Stimulated activated CD8-positive, alpha-beta memory T cell treated with anti-CD3 and anti-CD28 coated beads, Interleukin-7, amount 100 ng/mL, for 24 hours (primary cell): Measurements from ENCODE around the gene DSCAML1.

Experiments
- DNase-seq: peaks from one replicate; pipeline ENCODE4 v3.0.0-alpha.2; 2020; ENCODE audit warnings: low read depth

The DSCAML1 gene

GRCh38 chr11:117545706-117546105 lies 251.3 kb downstream of the DSCAML1 start:
- no peak for DNase-seq

GRCh38 chr11:117544130-117544800 lies 252.8 kb downstream of the DSCAML1 start:
- DNase-seq = no peak

- DNase-seq = no peak
Measured at GRCh38 chr11:117541211-117541610, 255.8 kb downstream of the DSCAML1 start.

- no peak for DNase-seq
Measured at GRCh38 chr11:117538263-117539135, 258.5 kb downstream of the DSCAML1 start.

GRCh38 chr11:117535850-117536411 lies 261.1 kb downstream of the DSCAML1 start:
- no peak for DNase-seq

GRCh38 chr11:117535201-117535849 lies 261.7 kb downstream of the DSCAML1 start:
- DNase-seq = no peak

- no peak for DNase-seq
Measured at GRCh38 chr11:117532568-117532967, 264.4 kb downstream of the DSCAML1 start.

- no peak for DNase-seq
Measured at GRCh38 chr11:117529816-117530215, 267.2 kb downstream of the DSCAML1 start.

- no peak for DNase-seq
Measured at GRCh38 chr11:117528097-117528721, 268.8 kb downstream of the DSCAML1 start.

- DNase-seq = no peak
Measured at GRCh38 chr11:117527271-117527670, 269.7 kb downstream of the DSCAML1 start.

- no peak for DNase-seq
Measured at GRCh38 chr11:117525866-117526542, 271.0 kb downstream of the DSCAML1 start.

- DNase-seq = no peak
Measured at GRCh38 chr11:117524468-117525183, 272.4 kb downstream of the DSCAML1 start.

GRCh38 chr11:117523680-117524079 lies 273.3 kb downstream of the DSCAML1 start:
- no peak for DNase-seq

- DNase-seq = no peak
Measured at GRCh38 chr11:117521974-117522373, 275.0 kb downstream of the DSCAML1 start.

- DNase-seq = no peak
Measured at GRCh38 chr11:117520966-117521365, 276.1 kb downstream of the DSCAML1 start.

- DNase-seq = no peak
Measured at GRCh38 chr11:117520201-117520600, 276.8 kb downstream of the DSCAML1 start.

GRCh38 chr11:117519590-117519989 lies 277.4 kb downstream of the DSCAML1 start:
- DNase-seq = no peak

- no peak for DNase-seq
Measured at GRCh38 chr11:117519170-117519569, 277.8 kb downstream of the DSCAML1 start.

- DNase-seq = no peak
Measured at GRCh38 chr11:117518455-117518854, 278.6 kb downstream of the DSCAML1 start.

GRCh38 chr11:117517097-117517496 lies 279.9 kb downstream of the DSCAML1 start:
- no peak for DNase-seq
